Panc1 (cell line): ENCODE data around the gene BUB1. TPM values are rescaled to one million over a fixed set of nuclear protein-coding genes. Genes with fewer than 3 reads are reported as not detected.

ENCODE experiments used
- ATAC-seq: fragments of 200-7000 bp; cut with Tn5 transposase; 2 replicates; pipeline ENCODE4 v1.9.1; 2020; ENCODE audit warnings: mild to moderate bottlenecking, moderate library complexity
- BruUV-seq: library from RNA; stranded (reverse); fragments of 400-500 nt; replicated peaks from 2 replicates; lab custom pipeline; 2021; lab: Mats Ljungman, UMichigan
- CTCF ChIA-PET: fragments of 300-600 bp; sonication (Branson Sonifier 250); formaldehyde crosslinking; loops from one replicate; lab custom pipeline; 2022; ENCODE audit warnings: antibody characterized with exemption; lab: Charles Lee
- POLR2A ChIA-PET: fragments of 300-600 bp; sonication (Branson Sonifier 250); formaldehyde crosslinking; loops from one replicate; lab custom pipeline; 2022; ENCODE audit warnings: antibody characterized with exemption; lab: Charles Lee
- DNase-seq: peaks from one replicate; pipeline ENCODE4 v3.0.0-alpha.2; 2010; ENCODE audit warnings: low read depth, low spot score
- H3K27ac ChIP-seq: 2 replicates; pipeline ENCODE4 v1.5.1; 2011; ENCODE audit warnings: mild to moderate bottlenecking, low read length, inconsistent platforms
- H3K27me3 ChIP-seq: fragments of 200-500 bp; sonication (Bioruptor generic); 2 replicates; pipeline ENCODE4 v1.6.0; 2014; ENCODE audit warnings: low read length, inconsistent platforms; ENCODE audit not compliant: control insufficient read depth, insufficient read depth
- H3K36me3 ChIP-seq: fragments of 200-500 bp; sonication (Bioruptor generic); 2 replicates; pipeline ENCODE4 v1.5.1; 2014; ENCODE audit warnings: inconsistent platforms, mild to moderate bottlenecking, low read length, moderate library complexity; ENCODE audit not compliant: control insufficient read depth, insufficient read depth
- H3K4me1 ChIP-seq: 2 replicates; pipeline ENCODE4 v1.5.1; 2011; ENCODE audit warnings: inconsistent platforms, mild to moderate bottlenecking, low read length, moderate library complexity; ENCODE audit not compliant: control insufficient read depth, insufficient read depth
- H3K4me3 ChIP-seq, 2 experiments: 2 replicates each; pipeline ENCODE4 v1.5.1; 2011 to 2012; ENCODE audit warnings: low read depth in 2 of 2, low read length in 2 of 2, mild to moderate bottlenecking in 2 of 2, inconsistent platforms in 1 of 2, moderate library complexity in 1 of 2
- H3K9me3 ChIP-seq: fragments of 200-500 bp; sonication (Bioruptor generic); 2 replicates; pipeline ENCODE4 v1.5.1; 2014; ENCODE audit warnings: low read depth, mild to moderate bottlenecking, inconsistent platforms, low read length, moderate library complexity; ENCODE audit not compliant: control insufficient read depth, insufficient read depth
- POLR2AphosphoS5 ChIP-seq: IDR thresholded peaks from 2 replicates; pipeline ENCODE4 v1.6.1; 2012; ENCODE audit warnings: mild to moderate bottlenecking, low read depth, low read length, moderate library complexity
- REST ChIP-seq, 2 experiments: IDR thresholded peaks; 2 replicates each; pipeline ENCODE4 v1.6.1; 2011 to 2012; ENCODE audit warnings: low read depth in 2 of 2, control low read depth in 1 of 2, low read length in 1 of 2, mild to moderate bottlenecking in 1 of 2, moderate library complexity in 1 of 2; ENCODE audit not compliant: insufficient read depth in 1 of 2
- SIN3A ChIP-seq: IDR thresholded peaks from 2 replicates; pipeline ENCODE4 v1.6.1; 2012; ENCODE audit warnings: low read depth, mild to moderate bottlenecking, low read length, moderate library complexity, borderline replicate concordance; ENCODE audit not compliant: insufficient read depth
- TCF7L2 ChIP-seq: IDR thresholded peaks from 2 replicates; pipeline ENCODE4 v1.6.1; 2011; ENCODE audit warnings: mild to moderate bottlenecking, low read depth, low read length, inconsistent platforms
- in situ Hi-C: cut with HindIII; loops from 2 replicates; pipeline ENCODE4 v1.10.0; 2016; ENCODE audit warnings: low sequenced_read_pairs, low pct_unique_long_range_greater_than_20kb
- intact Hi-C: fragments of 100-400 bp; cut with micrococcal nuclease; formaldehyde crosslinking; loops from one replicate; pipeline ENCODE4 v1.10.0; 2022; ENCODE audit not compliant: unreplicated experiment
- total RNA-seq: library from RNA; stranded (reverse); gene quantifications from one replicate; pipeline ENCODE4 v1.2.1, GENCODE V29; 2021; ENCODE audit not compliant: unreplicated experiment
- TF ChIP-seq, protein P1 (sequence below): fragments of 450-650 bp; IDR thresholded peaks from 2 replicates; pipeline ENCODE4 v1.5.1; 2017; ENCODE audit warnings: mild to moderate bottlenecking

Gene BUB1
- total RNA-seq, 1 experiment from 2014 or later, result 91.2 TPM

DNA sequence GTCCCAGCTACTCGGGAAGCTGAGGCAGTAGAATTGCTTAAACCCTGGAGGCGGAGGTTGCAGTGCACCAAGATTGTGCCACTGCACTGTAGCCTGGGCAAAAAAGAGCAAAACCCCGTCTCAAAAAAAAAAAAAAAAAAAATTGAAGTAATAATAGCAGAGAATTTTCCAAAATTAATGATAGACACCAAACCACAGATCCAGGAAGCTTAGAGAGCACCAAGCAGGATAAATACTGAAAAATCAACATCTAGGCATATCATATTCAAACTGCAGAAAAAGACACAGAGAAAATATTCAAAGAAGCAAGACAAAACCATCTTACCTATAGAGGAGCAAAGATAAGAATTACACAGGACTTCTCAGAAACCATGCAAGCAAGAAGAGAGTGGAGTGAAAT, 33.5 kb downstream of the BUB1 start:
- BruUV-seq, result no TSS peak
- Histone ChIP-seq H3K27ac (no peak overlapping the region), H3K4me1 (no peaks in the 10 kb centered on the region), H3K9me3 (no peaks in the 10 kb centered on the region), H3K27me3 (no peaks in the 10 kb centered on the region), H3K36me3 (peaks cover 54% of the 10 kb centered on the region), H3K4me3 (no peak overlapping the region)
- intact Hi-C loops, result no loop called here
- POLR2A ChIA-PET, result no interaction called here
- no peak for TF ChIP-seq REST (IDR thresholded peaks at IDR 0.05; ENCODE audit: insufficient read depth in 1 of 2, low read depth in 2 of 2, low read length in 1 of 2)
- no peak for TF ChIP-seq SIN3A
- TF ChIP-seq TCF7L2, result no peak
- TF ChIP-seq, protein P1, sequence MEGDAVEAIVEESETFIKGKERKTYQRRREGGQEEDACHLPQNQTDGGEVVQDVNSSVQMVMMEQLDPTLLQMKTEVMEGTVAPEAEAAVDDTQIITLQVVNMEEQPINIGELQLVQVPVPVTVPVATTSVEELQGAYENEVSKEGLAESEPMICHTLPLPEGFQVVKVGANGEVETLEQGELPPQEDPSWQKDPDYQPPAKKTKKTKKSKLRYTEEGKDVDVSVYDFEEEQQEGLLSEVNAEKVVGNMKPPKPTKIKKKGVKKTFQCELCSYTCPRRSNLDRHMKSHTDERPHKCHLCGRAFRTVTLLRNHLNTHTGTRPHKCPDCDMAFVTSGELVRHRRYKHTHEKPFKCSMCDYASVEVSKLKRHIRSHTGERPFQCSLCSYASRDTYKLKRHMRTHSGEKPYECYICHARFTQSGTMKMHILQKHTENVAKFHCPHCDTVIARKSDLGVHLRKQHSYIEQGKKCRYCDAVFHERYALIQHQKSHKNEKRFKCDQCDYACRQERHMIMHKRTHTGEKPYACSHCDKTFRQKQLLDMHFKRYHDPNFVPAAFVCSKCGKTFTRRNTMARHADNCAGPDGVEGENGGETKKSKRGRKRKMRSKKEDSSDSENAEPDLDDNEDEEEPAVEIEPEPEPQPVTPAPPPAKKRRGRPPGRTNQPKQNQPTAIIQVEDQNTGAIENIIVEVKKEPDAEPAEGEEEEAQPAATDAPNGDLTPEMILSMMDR, result no peak
- TF ChIP-seq POLR2AphosphoS5, result no peak
- in situ Hi-C loops, result no loop called here
- DNase-seq, result no peak
- ATAC-seq, result no peak
- CTCF ChIA-PET, result no interaction called here

DNA sequence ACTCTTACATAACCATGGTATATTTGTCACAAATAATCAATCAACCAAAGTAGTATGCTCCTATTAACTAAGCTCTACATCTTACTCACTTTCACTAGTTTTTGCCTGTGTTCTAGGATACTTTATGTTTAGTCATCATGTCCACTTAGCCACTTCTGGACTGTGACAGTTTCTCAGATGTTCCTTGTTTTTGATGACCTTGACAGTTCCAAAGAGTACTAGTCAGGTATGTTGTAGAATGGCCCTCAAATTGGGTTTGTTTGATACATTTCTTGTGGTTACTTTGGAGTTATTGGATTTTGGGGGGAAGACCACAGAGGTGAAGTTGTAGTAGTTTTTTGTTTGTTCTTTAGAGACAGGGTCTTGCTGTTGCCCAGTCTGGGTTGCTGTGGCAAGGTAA, 35.5 kb downstream of the BUB1 start:
- in situ Hi-C loops, result no loop called here
- Histone ChIP-seq H3K27ac (no peak overlapping the region), H3K36me3 (peaks cover 50% of the 10 kb centered on the region), H3K9me3 (no peaks in the 10 kb centered on the region), H3K4me1 (no peaks in the 10 kb centered on the region), H3K4me3 (no peak overlapping the region), H3K27me3 (no peaks in the 10 kb centered on the region)
- ChIA-PET POLR2A (no interaction called here), CTCF (no interaction called here)
- no peak for DNase-seq
- intact Hi-C loops, result no loop called here
- TF ChIP-seq REST (IDR thresholded peaks at IDR 0.05; ENCODE audit: insufficient read depth in 1 of 2, low read depth in 2 of 2, low read length in 1 of 2), result no peak
- no peak for TF ChIP-seq TCF7L2
- TF ChIP-seq, protein P1, result no peak
- no peak for TF ChIP-seq POLR2AphosphoS5
- TF ChIP-seq SIN3A, result no peak
- BruUV-seq, result no TSS peak
- ATAC-seq, result no peak
